ENCODE results near the gene PRRC2A. TPM values are rescaled to one million over a fixed set of nuclear protein-coding genes. Genes with fewer than 3 reads are reported as not detected.

PRRC2A gene
- polyA plus RNA-seq, 2 of the 4 experiments (the other 2 are of a cell fraction): 28.0 to 61.1 TPM

DNA sequence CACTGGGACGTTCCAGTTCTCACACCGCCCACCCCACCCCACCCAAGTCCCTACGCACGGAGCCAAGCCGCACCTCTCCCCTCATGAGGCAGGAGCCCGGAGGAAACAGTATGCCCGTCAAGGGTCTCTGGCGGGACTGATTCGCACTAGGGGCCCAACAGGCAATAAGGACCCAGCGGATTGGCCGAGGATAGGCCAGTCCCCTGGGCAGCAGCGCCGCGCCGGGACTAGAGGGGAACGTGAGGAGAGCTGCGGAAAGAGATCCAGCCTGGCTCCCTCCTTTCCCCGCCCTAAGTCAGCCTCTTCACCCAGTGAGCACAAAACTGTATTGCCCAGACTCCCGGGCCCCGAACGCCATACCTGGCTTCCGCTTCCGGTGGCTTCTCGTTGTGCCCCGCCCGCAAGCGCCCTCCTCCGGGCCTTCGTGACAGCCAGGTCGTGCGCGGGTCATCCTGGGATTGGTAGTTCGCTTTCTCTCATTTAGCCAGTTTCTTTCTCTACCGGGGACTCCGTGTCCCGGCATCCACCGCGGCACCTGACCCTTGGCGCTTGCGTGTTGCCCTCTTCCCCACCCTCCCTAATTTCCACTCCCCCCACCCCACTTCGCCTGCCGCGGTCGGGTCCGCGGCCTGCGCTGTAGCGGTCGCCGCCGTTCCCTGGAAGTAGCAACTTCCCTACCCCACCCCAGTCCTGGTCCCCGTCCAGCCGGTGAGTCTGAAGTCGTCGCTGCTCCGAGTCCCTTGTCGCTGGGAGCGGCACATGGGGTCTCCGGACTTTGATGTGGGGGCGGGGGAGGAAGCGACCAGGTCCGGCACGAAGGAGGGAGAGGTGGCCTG is 45.2 kb downstream of the PRRC2A start, which contains the start of gene CSNK2B:
Gene CSNK2B (plus strand): TSS at position 580 of the 836 bp plus-strand sequence. CDS start 752 bp downstream, outside the sequence.
- TF ChIP-seq HOXB5 (CRISPR knock-in tag; IDR thresholded peaks at IDR 0.05): no peak
- TF ChIP-seq CBX2 (IDR thresholded peaks at IDR 0.05; ENCODE audit: borderline replicate concordance, low read depth): no peak
- TF ChIP-seq NR3C1 (IDR thresholded peaks at IDR 0.05): no peak
- TF ChIP-seq POLR2A (IDR thresholded peaks at IDR 0.05; ENCODE audit: low read length): peak; percentile 49
- TF ChIP-seq EHF (CRISPR knock-in tag; IDR thresholded peaks at IDR 0.05): no peak
- no peak for TF ChIP-seq HOXA7 (CRISPR knock-in tag; IDR thresholded peaks at IDR 0.05)
- TF ChIP-seq TP53 (CRISPR knock-in tag; IDR thresholded peaks at IDR 0.05): no peak
- no peak for TF ChIP-seq FOSL2 (IDR thresholded peaks at IDR 0.05)
- no peak for TF ChIP-seq FOSL2 (CRISPR knock-in tag; IDR thresholded peaks at IDR 0.05)
- no peak for TF ChIP-seq FOSB (CRISPR knock-in tag; IDR thresholded peaks at IDR 0.05)
- TF ChIP-seq JUN (IDR thresholded peaks at IDR 0.05): peak in 1 of 2 experiments; percentile 68; a peak in 3 of 5 replicates
- no peak for TF ChIP-seq ZFP36 (IDR thresholded peaks at IDR 0.05; ENCODE audit: borderline replicate concordance, partially characterized antibody)
- TF ChIP-seq MAZ (IDR thresholded peaks at IDR 0.05; ENCODE audit: borderline replicate concordance, low read depth, low read length): no peak
- TF ChIP-seq, protein P1, sequence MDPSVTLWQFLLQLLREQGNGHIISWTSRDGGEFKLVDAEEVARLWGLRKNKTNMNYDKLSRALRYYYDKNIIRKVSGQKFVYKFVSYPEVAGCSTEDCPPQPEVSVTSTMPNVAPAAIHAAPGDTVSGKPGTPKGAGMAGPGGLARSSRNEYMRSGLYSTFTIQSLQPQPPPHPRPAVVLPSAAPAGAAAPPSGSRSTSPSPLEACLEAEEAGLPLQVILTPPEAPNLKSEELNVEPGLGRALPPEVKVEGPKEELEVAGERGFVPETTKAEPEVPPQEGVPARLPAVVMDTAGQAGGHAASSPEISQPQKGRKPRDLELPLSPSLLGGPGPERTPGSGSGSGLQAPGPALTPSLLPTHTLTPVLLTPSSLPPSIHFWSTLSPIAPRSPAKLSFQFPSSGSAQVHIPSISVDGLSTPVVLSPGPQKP (IDR thresholded peaks at IDR 0.05; ENCODE audit: low read depth, low read length): no peak
- no peak for TF ChIP-seq HDAC2 (IDR thresholded peaks at IDR 0.05)
- no peak for TF ChIP-seq HEYL (CRISPR knock-in tag; IDR thresholded peaks at IDR 0.05)
- no peak for TF ChIP-seq BHLHE40 (IDR thresholded peaks at IDR 0.05; ENCODE audit: low read depth, low read length)
- TF ChIP-seq, protein P2, sequence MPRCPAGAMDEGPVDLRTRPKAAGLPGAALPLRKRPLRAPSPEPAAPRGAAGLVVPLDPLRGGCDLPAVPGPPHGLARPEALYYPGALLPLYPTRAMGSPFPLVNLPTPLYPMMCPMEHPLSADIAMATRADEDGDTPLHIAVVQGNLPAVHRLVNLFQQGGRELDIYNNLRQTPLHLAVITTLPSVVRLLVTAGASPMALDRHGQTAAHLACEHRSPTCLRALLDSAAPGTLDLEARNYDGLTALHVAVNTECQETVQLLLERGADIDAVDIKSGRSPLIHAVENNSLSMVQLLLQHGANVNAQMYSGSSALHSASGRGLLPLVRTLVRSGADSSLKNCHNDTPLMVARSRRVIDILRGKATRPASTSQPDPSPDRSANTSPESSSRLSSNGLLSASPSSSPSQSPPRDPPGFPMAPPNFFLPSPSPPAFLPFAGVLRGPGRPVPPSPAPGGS (IDR thresholded peaks at IDR 0.05): 0 out of 3 replicates have a peak, but pooled peaks have one; percentile 41
- TF ChIP-seq PHF8 (IDR thresholded peaks at IDR 0.05; ENCODE audit: borderline replicate concordance, low read depth): peak; percentile 53
- TF ChIP-seq, protein P3, sequence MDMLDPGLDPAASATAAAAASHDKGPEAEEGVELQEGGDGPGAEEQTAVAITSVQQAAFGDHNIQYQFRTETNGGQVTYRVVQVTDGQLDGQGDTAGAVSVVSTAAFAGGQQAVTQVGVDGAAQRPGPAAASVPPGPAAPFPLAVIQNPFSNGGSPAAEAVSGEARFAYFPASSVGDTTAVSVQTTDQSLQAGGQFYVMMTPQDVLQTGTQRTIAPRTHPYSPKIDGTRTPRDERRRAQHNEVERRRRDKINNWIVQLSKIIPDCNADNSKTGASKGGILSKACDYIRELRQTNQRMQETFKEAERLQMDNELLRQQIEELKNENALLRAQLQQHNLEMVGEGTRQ (IDR thresholded peaks at IDR 0.05): peak; percentile 46; the same call in 1 of the 2 replicates
- TF ChIP-seq, protein P4, sequence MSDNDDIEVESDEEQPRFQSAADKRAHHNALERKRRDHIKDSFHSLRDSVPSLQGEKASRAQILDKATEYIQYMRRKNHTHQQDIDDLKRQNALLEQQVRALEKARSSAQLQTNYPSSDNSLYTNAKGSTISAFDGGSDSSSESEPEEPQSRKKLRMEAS (IDR thresholded peaks at IDR 0.05): peak; percentile 44; the same call in 1 of the 2 replicates
- POLR2A ChIA-PET: interaction anchor here (0.5 to 2.5 kb wide), 5 partner anchors 11 to 162 kb away, joined by 3 to 14 read pairs (median 6); partner anchors contain the start of genes BAG6, HSPA1B and VWA7
- CTCF ChIA-PET: no interaction called here
- peak; percentile 94 to 96 for DNase-seq (ENCODE audit: low read depth in 1 of 2, low spot score in 1 of 2)
- under 1% methylated on average over 25 of the region's 63 CpGs for WGBS (ENCODE audit: missing lambda C conversion rate)
- peak within 1 kb of the TSS; percentile 90 to 97 for H3K27ac ChIP-seq
- peaks cover 24% of the 10 kb centered on the region for H3K4me1 ChIP-seq
- H3K9me3 ChIP-seq: no peaks in the 10 kb centered on the region
- H3K4me3 ChIP-seq: peak within 1 kb of the TSS; percentile 83
- FAIRE-seq: no peak
- H3K4me2 ChIP-seq: peak within 1 kb of the TSS; percentile 94
- peak; percentile 88 to 91 for ATAC-seq

DNA sequence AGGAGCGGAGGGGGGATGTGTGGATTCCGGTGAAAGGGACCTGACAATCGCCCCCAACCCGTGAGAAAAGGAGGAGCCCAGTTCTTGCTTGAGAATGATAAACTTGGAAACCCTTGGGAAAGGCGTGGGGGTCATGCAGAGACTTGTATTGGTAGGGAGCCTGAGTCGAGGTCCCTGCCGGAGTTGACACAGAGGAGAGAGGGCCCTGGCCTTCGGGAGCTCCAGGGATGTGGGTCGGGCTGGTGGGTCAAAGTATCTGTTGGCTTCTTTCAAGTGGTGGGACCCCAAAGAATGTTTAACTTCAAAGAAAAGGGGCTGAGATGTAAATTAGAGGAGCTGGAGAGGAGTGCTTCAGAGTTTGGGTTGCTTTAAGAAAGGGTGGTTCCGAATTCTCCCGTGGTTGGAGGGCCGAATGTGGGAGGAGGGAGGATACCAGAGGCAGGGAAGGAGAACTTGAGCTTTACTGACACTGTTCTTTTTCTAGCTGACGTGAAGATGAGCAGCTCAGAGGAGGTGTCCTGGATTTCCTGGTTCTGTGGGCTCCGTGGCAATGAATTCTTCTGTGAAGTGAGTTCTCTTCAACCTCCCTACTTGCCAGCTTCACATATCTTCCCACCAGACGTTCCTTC is 45.9 kb downstream of the PRRC2A start:
- FAIRE-seq (no peak), DNase-seq (ENCODE audit: low read depth in 1 of 2, low spot score in 1 of 2) (no peak), ATAC-seq (no peak)
- Histone ChIP-seq H3K27ac (peak overlapping the region; percentile 90 to 97), H3K4me1 (peaks cover 19% of the 10 kb centered on the region), H3K4me3 (peak overlapping the region; percentile 83), H3K4me2 (peak overlapping the region; percentile 94), H3K9me3 (no peaks in the 10 kb centered on the region)
- POLR2A ChIA-PET: no interaction called here
- WGBS (ENCODE audit: missing lambda C conversion rate): 1% methylated on average over 11 of the region's 15 CpGs
- CTCF ChIA-PET: no interaction called here
- no peak for TF ChIP-seq EHF (CRISPR knock-in tag; IDR thresholded peaks at IDR 0.05)
- TF ChIP-seq CHD2 (IDR thresholded peaks at IDR 0.05; ENCODE audit: low read length, partially characterized antibody): no peak
- TF ChIP-seq, protein P5, sequence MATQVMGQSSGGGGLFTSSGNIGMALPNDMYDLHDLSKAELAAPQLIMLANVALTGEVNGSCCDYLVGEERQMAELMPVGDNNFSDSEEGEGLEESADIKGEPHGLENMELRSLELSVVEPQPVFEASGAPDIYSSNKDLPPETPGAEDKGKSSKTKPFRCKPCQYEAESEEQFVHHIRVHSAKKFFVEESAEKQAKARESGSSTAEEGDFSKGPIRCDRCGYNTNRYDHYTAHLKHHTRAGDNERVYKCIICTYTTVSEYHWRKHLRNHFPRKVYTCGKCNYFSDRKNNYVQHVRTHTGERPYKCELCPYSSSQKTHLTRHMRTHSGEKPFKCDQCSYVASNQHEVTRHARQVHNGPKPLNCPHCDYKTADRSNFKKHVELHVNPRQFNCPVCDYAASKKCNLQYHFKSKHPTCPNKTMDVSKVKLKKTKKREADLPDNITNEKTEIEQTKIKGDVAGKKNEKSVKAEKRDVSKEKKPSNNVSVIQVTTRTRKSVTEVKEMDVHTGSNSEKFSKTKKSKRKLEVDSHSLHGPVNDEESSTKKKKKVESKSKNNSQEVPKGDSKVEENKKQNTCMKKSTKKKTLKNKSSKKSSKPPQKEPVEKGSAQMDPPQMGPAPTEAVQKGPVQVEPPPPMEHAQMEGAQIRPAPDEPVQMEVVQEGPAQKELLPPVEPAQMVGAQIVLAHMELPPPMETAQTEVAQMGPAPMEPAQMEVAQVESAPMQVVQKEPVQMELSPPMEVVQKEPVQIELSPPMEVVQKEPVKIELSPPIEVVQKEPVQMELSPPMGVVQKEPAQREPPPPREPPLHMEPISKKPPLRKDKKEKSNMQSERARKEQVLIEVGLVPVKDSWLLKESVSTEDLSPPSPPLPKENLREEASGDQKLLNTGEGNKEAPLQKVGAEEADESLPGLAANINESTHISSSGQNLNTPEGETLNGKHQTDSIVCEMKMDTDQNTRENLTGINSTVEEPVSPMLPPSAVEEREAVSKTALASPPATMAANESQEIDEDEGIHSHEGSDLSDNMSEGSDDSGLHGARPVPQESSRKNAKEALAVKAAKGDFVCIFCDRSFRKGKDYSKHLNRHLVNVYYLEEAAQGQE (IDR thresholded peaks at IDR 0.05): no peak
- TF ChIP-seq RAD21 (conservative IDR thresholded peaks at IDR 0.05 in 1 of 2, IDR thresholded peaks at IDR 0.05 in 1 of 2): no peak
- TF ChIP-seq MAZ (IDR thresholded peaks at IDR 0.05; ENCODE audit: borderline replicate concordance, low read depth, low read length): no peak
- TF ChIP-seq GATA3 (IDR thresholded peaks at IDR 0.05; ENCODE audit: borderline replicate concordance): no peak
- TF ChIP-seq ESRRA (IDR thresholded peaks at IDR 0.05; ENCODE audit: borderline replicate concordance, low read length): no peak
- TF ChIP-seq POLR2AphosphoS2 (conservative IDR thresholded peaks at IDR 0.05; ENCODE audit: low read length): no peak
- no peak for TF ChIP-seq ZFP36 (IDR thresholded peaks at IDR 0.05; ENCODE audit: borderline replicate concordance, partially characterized antibody)
- TF ChIP-seq KDM1A (IDR thresholded peaks at IDR 0.05; ENCODE audit: low read depth): no peak
- no peak for TF ChIP-seq ZNF302 (CRISPR knock-in tag; IDR thresholded peaks at IDR 0.05)
- no peak for TF ChIP-seq FOSB (CRISPR knock-in tag; IDR thresholded peaks at IDR 0.05)
- TF ChIP-seq, protein P4 (IDR thresholded peaks at IDR 0.05): no peak
